Stimulated activated effector memory CD8-positive, alpha-beta T cell treated with anti-CD3 and anti-CD28 coated beads, Interleukin-12 subunit alpha, Interleukin-12 subunit beta, amount 100 ng/mL, for 72 hours (primary cell): ENCODE results near the gene DGUOK.

Experiments used
- ATAC-seq: fragments of 150-1000 bp; cut with Tn5 transposase; 2 replicates; pipeline ENCODE4 v1.10.0; 2021
- DNase-seq, 2 donors: peaks; one replicate each; pipeline ENCODE4 v3.0.0; 2021 to 2022; ENCODE audit warnings: low spot score in 2 of 2
- H3K27ac Mint-ChIP-seq: one replicate; pipeline ENCODE4 v1.8.0; 2022; ENCODE audit warnings: mild to moderate bottlenecking, mixed read lengths
- H3K36me3 Mint-ChIP-seq: one replicate; pipeline ENCODE4 v1.8.0; 2022; ENCODE audit warnings: mild to moderate bottlenecking, mixed read lengths
- H3K4me1 Mint-ChIP-seq: one replicate; pipeline ENCODE4 v1.8.0; 2022; ENCODE audit warnings: mixed read lengths
- H3K4me3 Mint-ChIP-seq: one replicate; pipeline ENCODE4 v1.8.0; 2022; ENCODE audit warnings: mild to moderate bottlenecking, mixed read lengths
- H3K9me3 Mint-ChIP-seq: one replicate; pipeline ENCODE4 v1.8.0; 2022; ENCODE audit warnings: mixed read lengths

DGUOK gene

DNA sequence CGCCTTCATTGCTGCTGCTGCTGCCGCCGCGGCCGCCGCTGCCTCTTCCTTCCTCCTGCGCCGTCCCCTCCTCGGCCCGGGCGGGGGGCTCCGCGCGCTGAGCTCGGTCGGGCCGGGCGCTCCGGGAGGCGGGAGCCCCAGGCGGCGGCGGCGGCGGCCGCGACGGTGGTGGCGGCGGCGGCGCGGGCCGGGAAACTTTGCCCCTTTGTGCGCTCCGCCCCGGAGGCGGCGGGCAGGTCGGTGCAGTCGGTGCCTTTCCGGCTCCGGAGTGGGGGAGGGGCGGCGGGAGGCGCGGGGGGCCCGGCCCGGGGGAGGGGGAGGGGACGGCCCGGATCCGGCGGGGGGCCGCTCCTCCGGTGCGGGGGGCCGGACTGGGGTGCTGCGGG lies 58.2 kb downstream of the DGUOK start:
- peak; percentile 41 to 77 for DNase-seq
- peaks cover 78% of the 10 kb centered on the region for H3K4me1 Mint-ChIP-seq
- H3K36me3 Mint-ChIP-seq: peaks cover 52% of the 10 kb centered on the region
- peak overlapping the region; percentile 81 for H3K4me3 Mint-ChIP-seq
- peak; percentile 36 for ATAC-seq
- no peaks in the 10 kb centered on the region for H3K9me3 Mint-ChIP-seq
- H3K27ac Mint-ChIP-seq: no peak overlapping the region

DNA sequence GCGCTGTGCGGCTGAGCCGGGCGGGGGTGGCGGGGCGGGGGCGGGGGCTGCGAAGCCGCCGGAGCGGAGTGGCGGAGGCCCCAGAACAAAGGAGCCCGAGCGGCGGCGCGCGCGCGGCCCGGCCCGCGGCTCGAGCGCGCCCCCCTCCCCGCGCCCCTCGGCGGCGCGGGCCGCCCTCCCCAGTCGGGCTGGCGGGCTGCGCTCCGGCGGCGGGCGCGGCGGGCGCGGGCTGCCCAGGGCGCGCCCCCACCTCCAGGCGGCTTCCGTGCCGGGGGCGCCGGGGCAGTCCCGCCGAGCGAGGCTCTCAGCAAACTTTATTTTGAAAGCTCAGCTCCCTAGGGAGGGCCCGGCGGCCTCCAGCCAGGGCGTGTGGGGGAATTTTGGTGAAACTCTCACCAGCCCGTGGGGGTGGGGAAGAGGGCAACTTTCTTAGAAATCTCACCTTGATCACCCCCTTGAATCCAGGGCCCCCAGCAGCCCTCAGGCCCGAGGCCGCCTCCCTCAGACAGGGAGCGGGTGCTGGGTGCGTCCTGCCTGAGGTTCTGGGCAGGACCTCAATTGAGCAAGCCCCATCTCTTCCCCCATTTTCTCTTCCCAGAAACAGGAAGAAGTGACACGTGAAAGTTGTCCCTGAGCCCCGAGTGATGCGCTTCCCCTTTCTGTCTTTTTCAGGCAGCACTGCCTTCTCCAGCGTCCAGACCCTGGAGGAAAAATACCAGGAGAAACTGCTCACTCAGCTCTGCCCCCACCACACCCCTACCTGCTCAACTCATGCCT lies 58.8 kb downstream of the DGUOK start:
- Mint-ChIP-seq H3K4me1 (peaks cover 78% of the 10 kb centered on the region), H3K9me3 (no peaks in the 10 kb centered on the region), H3K4me3 (peak overlapping the region; percentile 81), H3K27ac (peak overlapping the region; percentile 89), H3K36me3 (peaks cover 58% of the 10 kb centered on the region)
- ATAC-seq (peak; percentile 66), DNase-seq (peak; percentile 53 to 84)

DNA sequence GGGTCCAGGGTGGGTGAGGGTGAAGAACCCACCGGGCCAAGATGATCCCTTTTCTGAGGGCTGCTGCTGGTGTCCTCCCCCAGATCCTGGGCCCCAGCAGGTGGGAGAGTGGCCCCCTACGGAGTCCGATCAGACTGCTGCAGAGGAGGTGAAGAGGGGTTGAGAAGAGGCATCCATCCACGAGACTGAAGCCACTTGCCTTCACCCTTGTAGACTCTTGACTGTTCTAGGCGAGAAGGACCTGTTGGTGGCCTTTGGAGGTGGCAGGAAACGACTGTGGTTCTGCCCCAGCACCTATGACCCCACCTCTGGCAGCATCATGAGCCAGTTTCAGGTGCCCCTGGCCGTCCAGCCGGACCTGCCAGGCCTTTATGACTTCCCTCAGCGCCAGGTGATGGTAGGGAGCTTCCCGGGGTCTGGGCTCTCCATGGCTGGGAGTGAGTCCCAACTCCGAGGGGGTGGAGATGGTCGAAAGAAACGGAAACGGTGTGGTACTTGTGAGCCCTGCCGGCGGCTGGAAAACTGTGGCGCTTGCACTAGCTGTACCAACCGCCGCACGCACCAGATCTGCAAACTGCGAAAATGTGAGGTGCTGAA lies 59.5 kb downstream of the DGUOK start:
- peak overlapping the region; percentile 81 for H3K4me3 Mint-ChIP-seq
- H3K9me3 Mint-ChIP-seq: no peaks in the 10 kb centered on the region
- H3K4me1 Mint-ChIP-seq: peaks cover 76% of the 10 kb centered on the region
- peaks cover 64% of the 10 kb centered on the region for H3K36me3 Mint-ChIP-seq
- DNase-seq (peak; percentile 13 to 73), ATAC-seq (peak; percentile 48)
- peak overlapping the region; percentile 89 for H3K27ac Mint-ChIP-seq

DNA sequence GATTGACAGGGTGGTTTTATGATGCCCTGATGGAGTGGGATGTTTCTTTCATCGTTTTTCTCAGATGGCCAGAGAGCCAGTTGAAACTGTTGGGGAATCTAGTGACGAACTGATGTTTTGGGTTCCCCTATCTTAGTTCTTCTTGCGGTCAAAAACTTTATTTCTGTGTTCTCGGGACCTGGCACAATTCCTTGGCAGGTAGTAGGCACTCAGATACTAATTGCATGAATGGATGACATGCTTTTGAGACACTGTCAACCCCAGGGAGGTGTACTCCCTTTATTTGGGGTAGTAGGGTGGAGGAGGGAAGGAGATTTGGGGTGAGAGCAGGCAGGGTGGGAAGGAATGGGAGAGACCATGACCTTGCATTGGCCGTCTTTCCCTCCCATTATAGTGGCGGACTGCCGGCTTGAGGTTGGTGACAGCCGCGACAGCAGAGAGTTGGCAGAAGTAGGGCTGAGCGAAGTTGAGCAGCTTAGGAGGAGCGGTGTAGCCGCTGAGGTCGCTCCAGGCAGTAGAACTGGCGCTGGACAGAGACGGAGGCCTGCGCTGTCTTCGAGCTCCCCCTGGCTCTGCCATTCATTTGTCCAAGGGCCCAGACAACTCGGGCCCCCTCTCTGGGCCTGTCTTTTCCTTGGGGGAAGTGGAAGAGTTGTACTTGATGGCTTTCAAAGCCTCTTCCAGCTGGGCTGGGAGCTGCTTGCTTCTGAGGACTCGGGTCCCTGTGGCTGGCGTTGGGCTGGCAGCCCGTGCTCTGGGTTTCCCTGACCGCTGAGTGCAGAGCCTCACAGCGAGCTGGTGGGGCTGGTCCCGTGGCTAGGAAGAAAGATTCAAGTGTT lies 60.6 kb downstream of the DGUOK start:
- H3K27ac Mint-ChIP-seq: peak overlapping the region; percentile 89
- H3K36me3 Mint-ChIP-seq: peaks cover 74% of the 10 kb centered on the region
- H3K4me1 Mint-ChIP-seq: peaks cover 73% of the 10 kb centered on the region
- DNase-seq (peak; percentile 17 to 69), ATAC-seq (peak; percentile 54)
- peak overlapping the region; percentile 81 for H3K4me3 Mint-ChIP-seq
- H3K9me3 Mint-ChIP-seq: peaks cover 5% of the 10 kb centered on the region

DNA sequence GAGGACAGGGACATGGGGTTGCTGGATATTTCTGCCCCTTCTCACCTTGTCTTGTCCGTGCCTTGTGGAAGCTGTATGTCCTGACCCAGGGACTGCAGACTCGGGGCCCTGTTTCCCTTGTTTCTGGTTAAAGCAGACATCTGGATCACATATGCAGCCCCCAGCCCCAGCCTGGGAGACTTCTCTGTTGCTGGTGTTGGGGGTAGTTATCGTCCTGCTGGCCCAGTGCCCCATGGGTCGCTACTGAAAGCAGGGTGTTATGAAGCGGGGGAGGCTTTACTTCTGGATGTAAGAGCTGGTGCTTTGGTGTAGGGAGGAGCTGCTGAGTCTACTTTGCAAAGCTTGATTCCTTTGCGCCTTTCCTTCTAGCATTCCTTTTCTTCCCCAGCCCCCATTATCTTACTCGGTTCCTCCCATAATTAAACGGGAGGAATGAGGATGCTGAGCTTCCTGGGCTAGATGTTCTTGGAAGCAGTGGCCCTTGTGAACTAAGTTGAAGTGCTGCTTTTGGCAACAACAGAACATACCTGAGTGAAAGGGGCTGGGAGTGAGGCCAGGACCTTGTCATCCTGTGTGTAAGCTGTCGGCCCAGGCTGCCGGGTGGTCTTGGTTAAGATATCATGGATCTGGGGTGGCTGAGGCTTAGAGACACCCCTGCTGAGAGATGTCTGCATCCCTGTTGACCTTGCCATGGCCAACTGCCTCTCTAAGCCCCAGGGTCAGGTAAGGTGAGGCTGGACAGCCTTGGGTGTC lies 61.4 kb downstream of the DGUOK start:
- DNase-seq (no peak), ATAC-seq (no peak)
- Mint-ChIP-seq H3K27ac (peak overlapping the region; percentile 89), H3K4me1 (peaks cover 70% of the 10 kb centered on the region), H3K9me3 (peaks cover 5% of the 10 kb centered on the region), H3K4me3 (peak overlapping the region; percentile 81), H3K36me3 (peaks cover 75% of the 10 kb centered on the region)

DNA sequence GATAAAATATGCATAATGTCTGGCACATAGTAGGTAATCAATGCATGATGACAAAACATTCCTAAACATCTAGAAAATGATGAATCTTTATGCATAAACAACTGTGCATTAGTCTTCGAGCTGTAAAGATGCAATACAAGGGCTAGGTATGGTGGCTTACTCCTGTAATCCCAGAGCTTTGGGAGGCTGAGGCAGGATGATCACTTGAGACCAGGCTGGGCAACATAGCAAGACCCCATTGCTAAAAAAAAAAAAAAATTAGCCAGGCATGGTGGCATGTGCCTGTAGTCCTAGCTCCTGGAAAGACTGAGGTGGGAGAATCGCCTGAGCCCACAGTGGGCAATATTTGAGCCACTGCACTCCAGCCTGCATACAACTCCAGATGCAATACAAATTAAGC lies 63.3 kb downstream of the DGUOK start:
- Mint-ChIP-seq H3K36me3 (peaks cover 74% of the 10 kb centered on the region), H3K4me3 (no peak overlapping the region)

DNA sequence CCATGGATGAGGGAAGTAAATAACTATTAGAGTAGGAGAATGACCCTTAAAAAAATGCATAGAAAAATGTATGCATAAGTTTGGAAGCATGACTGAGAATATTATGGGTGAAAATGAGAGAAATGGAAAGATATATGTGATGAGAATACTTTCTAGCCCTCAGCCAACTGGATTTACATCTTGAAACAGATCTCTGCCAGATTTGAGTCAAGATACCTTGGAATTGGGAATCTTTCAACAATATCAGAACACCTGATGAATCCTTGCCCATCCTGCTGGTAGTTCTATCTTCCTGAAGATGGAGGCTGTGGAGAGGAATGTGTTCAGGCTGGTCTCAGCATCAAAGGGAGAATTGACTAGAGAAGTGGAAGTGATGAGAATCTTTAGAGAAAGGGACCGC lies 63.9 kb downstream of the DGUOK start:
- ATAC-seq (no peak), DNase-seq (no peak)
- Mint-ChIP-seq H3K4me1 (peaks cover 78% of the 10 kb centered on the region), H3K27ac (peak overlapping the region; percentile 3), H3K9me3 (peaks cover 5% of the 10 kb centered on the region), H3K4me3 (no peak overlapping the region), H3K36me3 (peaks cover 71% of the 10 kb centered on the region)

More for the DNA sequence above, 63.3 kb downstream of the DGUOK start:
- peak overlapping the region; percentile 3 for H3K27ac Mint-ChIP-seq
- H3K4me1 Mint-ChIP-seq: peaks cover 79% of the 10 kb centered on the region
- DNase-seq: no peak
- ATAC-seq: no peak
- H3K9me3 Mint-ChIP-seq: peaks cover 5% of the 10 kb centered on the region

DNA sequence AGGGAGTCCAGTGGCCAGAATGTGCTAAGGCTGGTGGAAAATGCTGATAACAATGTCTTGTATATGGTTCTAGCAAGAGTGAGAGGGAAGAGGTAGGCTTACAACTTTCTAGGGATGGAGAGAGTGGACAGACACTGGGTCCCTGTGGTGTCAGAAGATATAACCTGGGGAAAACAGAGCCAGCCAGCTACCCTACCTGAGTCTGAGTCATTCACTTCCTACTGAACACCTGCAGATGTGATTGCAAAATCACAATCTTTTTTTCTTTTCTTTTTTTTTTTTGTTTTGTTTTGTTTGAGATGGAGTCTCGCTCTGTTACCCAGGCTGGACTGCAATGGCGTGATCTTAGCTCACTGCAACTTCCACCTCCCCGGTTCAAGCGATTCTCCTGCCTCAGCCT lies 65.4 kb downstream of the DGUOK start:
- DNase-seq: no peak
- Mint-ChIP-seq H3K4me1 (peaks cover 68% of the 10 kb centered on the region), H3K27ac (no peak overlapping the region), H3K9me3 (peaks cover 5% of the 10 kb centered on the region), H3K4me3 (no peak overlapping the region), H3K36me3 (peaks cover 57% of the 10 kb centered on the region)
- ATAC-seq: no peak

DNA sequence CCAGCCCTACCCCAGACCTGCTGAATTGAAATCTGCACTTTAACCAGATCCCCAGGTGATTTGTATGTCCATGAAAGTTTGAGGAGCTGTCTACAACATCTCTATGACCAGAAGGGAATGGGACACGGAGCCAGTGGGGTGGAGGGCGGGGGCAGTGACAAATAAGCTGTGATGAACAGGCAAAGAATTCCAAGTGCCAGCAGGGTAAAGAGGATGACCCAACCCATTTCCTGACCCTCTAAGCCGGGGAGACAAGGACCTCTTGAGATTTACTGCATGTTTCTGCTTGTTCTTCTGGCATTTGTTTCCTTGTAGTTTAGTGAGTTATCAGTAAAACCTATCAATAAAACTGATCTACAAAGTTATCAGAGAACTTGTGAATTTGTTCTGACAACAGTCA lies 66.7 kb downstream of the DGUOK start:
- H3K27ac Mint-ChIP-seq: no peak overlapping the region
- no peak for DNase-seq

DNA sequence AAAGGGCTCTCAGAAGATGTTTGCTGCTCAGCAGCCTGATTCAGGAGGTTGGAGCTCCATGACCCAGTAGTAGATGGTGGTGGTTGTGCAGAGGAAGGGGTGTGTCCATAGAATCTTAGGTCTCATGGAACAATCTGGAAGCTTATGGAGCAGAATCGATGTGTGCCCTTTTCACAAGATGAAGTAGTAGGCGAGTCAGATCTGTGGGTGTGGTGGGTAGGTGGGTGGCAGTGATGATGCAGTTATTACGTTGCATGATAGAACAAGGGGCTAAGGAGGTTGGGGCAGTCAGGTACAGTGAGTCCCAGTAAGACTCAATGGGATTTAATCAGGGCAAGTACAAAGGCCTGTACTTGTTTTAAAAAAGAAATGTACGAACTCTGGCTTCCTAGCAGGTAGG lies 67.1 kb downstream of the DGUOK start:
- H3K9me3 Mint-ChIP-seq: peaks cover 5% of the 10 kb centered on the region
- no peak overlapping the region for H3K27ac Mint-ChIP-seq
- H3K36me3 Mint-ChIP-seq: peaks cover 42% of the 10 kb centered on the region
- no peak for DNase-seq
- ATAC-seq: peak; percentile 67
- H3K4me1 Mint-ChIP-seq: peaks cover 68% of the 10 kb centered on the region
- H3K4me3 Mint-ChIP-seq: peak overlapping the region; percentile 4

More for the DNA sequence above, 66.7 kb downstream of the DGUOK start:
- ATAC-seq: no peak
- H3K4me3 Mint-ChIP-seq: peak overlapping the region; percentile 4
- peaks cover 68% of the 10 kb centered on the region for H3K4me1 Mint-ChIP-seq
- H3K9me3 Mint-ChIP-seq: peaks cover 5% of the 10 kb centered on the region
- H3K36me3 Mint-ChIP-seq: peaks cover 46% of the 10 kb centered on the region

DNA sequence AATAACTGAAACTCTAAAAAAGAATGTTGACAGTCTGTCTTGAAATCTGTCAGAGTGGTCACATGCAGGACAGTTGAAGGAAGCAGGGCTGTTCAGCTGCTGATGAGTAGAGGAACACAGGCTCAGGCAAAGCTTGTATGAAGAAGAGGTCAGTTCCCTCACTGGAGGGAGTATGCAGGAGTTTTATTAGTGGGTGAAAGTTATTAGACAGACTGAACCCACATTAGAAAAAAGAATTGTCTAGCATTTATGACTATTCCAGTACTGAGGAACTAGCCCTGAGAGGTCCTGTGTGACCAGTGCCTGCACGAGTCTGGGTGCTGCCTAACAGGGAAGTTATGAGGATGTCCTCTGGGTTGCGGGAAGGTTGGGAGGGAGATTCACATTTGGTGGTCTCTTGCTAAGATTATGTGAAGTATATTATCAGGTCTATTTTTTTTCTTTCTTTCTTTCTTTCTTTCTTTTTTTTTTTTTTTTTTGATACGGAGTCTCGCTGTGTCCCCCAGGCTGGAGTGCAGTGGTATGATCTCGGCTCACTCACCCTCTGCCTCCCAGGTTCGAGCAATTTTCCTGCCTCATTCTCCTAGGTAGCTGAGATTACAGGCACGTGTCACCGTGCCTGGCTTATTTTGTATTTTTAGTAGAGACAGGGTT lies 67.6 kb downstream of the DGUOK start:
- peaks cover 70% of the 10 kb centered on the region for H3K4me1 Mint-ChIP-seq
- ATAC-seq (peak; percentile 50), DNase-seq (no peak)
- no peak overlapping the region for H3K4me3 Mint-ChIP-seq
- no peak overlapping the region for H3K27ac Mint-ChIP-seq
- peaks cover 36% of the 10 kb centered on the region for H3K36me3 Mint-ChIP-seq
- peaks cover 5% of the 10 kb centered on the region for H3K9me3 Mint-ChIP-seq

DNA sequence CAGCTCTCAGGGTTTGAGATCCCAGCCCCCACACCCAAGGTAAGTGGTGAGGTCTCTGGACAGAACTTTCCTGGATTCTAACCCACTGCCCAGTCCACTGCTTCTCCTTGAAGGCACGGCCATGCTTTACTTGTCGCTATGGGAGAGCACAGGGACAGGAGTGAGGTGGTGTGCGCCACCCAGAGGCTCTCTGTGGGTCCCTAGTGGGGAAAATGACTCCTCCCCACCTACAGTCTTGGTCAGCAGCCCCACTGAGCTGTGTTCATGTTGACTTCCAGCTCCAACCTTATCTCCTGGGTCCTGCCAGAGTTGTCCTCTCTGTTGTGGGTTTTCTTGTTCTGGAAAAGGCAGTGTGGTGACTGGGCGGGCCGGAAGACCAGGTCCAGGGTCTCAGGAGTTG lies 69.1 kb downstream of the DGUOK start:
- ATAC-seq: peak; percentile 36
- no peak overlapping the region for H3K27ac Mint-ChIP-seq
- peaks cover 70% of the 10 kb centered on the region for H3K4me1 Mint-ChIP-seq
- DNase-seq: no peak
- H3K4me3 Mint-ChIP-seq: no peak overlapping the region
- peaks cover 26% of the 10 kb centered on the region for H3K36me3 Mint-ChIP-seq
- peaks cover 5% of the 10 kb centered on the region for H3K9me3 Mint-ChIP-seq

DNA sequence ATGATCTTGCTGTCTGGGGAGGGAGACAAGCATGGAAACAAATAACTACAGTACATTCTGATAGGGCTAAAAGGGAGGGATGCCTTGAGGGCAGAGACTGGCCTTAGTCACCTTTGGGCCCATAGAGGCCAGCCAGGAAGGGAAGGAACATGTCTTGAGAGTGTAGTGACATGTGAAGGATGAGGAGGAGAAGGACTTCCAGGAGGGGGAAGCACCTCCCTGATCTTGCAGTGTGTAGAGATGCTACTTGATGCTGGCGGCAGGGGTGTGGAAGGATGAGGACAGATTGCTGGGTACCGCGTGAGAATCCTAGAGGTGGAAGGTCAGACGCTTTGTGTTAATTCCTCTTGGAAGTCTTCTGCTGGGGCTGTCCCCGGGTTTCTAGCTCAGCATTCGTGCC lies 71.1 kb downstream of the DGUOK start:
- peak overlapping the region; percentile 83 for H3K27ac Mint-ChIP-seq
- H3K4me1 Mint-ChIP-seq: peaks cover 77% of the 10 kb centered on the region
- ATAC-seq (no peak), DNase-seq (no peak)
- H3K9me3 Mint-ChIP-seq: no peaks in the 10 kb centered on the region
- H3K4me3 Mint-ChIP-seq: no peak overlapping the region
- H3K36me3 Mint-ChIP-seq: peaks cover 18% of the 10 kb centered on the region

DNA sequence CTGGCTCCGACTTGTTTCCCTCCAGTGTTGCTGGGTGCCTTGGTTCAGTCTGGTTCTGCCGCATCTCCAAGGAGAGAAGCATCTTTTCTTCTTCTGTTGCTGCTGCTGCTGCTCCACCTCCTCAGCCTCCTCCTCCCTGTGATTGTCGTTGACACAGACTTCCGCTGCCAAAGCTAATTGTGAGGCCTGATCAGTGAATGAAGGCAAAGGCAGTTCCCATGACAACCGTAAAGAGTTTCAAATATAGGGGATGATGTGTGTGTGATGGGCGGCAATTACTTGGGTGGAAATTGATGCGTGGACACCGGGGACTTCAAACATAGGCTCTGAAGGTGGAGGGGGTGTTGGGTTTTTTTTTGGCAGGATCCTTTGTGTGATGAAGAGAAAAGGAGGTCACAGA lies 71.8 kb downstream of the DGUOK start:
- Mint-ChIP-seq H3K9me3 (no peaks in the 10 kb centered on the region), H3K4me3 (peak overlapping the region; percentile 7), H3K36me3 (peaks cover 18% of the 10 kb centered on the region), H3K4me1 (peaks cover 78% of the 10 kb centered on the region), H3K27ac (peak overlapping the region; percentile 83)
- ATAC-seq: no peak
- DNase-seq: no peak
